ENCODE results near the gene BCL6.

GRCh38 chr3:187774185-187774789 is 29.0 kb upstream of the BCL6 start:
- TF ChIP-seq POLR2A (IDR thresholded peaks at IDR 0.05; ENCODE audit: low read depth, low read length) (no peak), MYC (IDR thresholded peaks at IDR 0.05; ENCODE audit: low read depth, low read length) (no peak), EZH2 (IDR thresholded peaks at IDR 0.05; ENCODE audit: borderline replicate concordance, low read depth, low read length, severe bottlenecking) (no peak), JUN (IDR thresholded peaks at IDR 0.05; ENCODE audit: borderline replicate concordance, insufficient read depth, insufficient read length, low read depth) (no peak)
- TF ChIP-seq, protein P1, sequence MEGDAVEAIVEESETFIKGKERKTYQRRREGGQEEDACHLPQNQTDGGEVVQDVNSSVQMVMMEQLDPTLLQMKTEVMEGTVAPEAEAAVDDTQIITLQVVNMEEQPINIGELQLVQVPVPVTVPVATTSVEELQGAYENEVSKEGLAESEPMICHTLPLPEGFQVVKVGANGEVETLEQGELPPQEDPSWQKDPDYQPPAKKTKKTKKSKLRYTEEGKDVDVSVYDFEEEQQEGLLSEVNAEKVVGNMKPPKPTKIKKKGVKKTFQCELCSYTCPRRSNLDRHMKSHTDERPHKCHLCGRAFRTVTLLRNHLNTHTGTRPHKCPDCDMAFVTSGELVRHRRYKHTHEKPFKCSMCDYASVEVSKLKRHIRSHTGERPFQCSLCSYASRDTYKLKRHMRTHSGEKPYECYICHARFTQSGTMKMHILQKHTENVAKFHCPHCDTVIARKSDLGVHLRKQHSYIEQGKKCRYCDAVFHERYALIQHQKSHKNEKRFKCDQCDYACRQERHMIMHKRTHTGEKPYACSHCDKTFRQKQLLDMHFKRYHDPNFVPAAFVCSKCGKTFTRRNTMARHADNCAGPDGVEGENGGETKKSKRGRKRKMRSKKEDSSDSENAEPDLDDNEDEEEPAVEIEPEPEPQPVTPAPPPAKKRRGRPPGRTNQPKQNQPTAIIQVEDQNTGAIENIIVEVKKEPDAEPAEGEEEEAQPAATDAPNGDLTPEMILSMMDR (IDR thresholded peaks at IDR 0.05; ENCODE audit: extremely low read depth in 1 of 2, insufficient read depth in 1 of 2, low read depth in 1 of 2, low read length in 2 of 2), result no peak
- TF ChIP-seq, protein P2, sequence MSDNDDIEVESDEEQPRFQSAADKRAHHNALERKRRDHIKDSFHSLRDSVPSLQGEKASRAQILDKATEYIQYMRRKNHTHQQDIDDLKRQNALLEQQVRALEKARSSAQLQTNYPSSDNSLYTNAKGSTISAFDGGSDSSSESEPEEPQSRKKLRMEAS (IDR thresholded peaks at IDR 0.05; ENCODE audit: insufficient read depth, insufficient read length), result no peak

Measured in endothelial cell of umbilical vein (primary cell).